Neuronal stem cell (in vitro differentiated cells): ENCODE results near the gene KRT3.

Source experiments
- DNase-seq: peaks from one replicate; pipeline ENCODE4 v3.0.0-alpha.2; 2013; ENCODE audit warnings: low spot score
- H2AFZ ChIP-seq: one replicate; pipeline ENCODE4 v1.6.1; 2013; ENCODE audit warnings: mild to moderate bottlenecking, low read length, inconsistent platforms
- H2AK5ac ChIP-seq: 2 replicates; pipeline ENCODE4 v1.6.1; 2013; ENCODE audit warnings: low read depth, mild to moderate bottlenecking, inconsistent platforms, low read length, moderate library complexity, mixed read lengths
- H2BK120ac ChIP-seq: 2 replicates; pipeline ENCODE4 v1.6.1; 2013; ENCODE audit warnings: low read depth, mild to moderate bottlenecking, inconsistent platforms, low read length, moderate library complexity, mixed read lengths
- H2BK12ac ChIP-seq: one replicate; pipeline ENCODE4 v1.6.1; 2013; ENCODE audit warnings: low read length, inconsistent platforms
- H2BK15ac ChIP-seq: 2 replicates; pipeline ENCODE4 v1.6.1; 2013; ENCODE audit warnings: mild to moderate bottlenecking, low read length, inconsistent platforms, mixed read lengths
- H2BK5ac ChIP-seq: one replicate; pipeline ENCODE4 v1.6.1; 2013; ENCODE audit warnings: inconsistent platforms, mild to moderate bottlenecking, low read length, moderate library complexity
- H3K14ac ChIP-seq: one replicate; pipeline ENCODE4 v1.6.1; 2013; ENCODE audit warnings: low read length, inconsistent platforms
- H3K18ac ChIP-seq: 2 replicates; pipeline ENCODE4 v1.6.1; 2013; ENCODE audit warnings: low read length, inconsistent platforms
- H3K23ac ChIP-seq: 2 replicates; pipeline ENCODE4 v1.6.1; 2013; ENCODE audit warnings: low read depth, mild to moderate bottlenecking, mixed read lengths, low read length, inconsistent platforms; ENCODE audit not compliant: poor library complexity
- H3K27ac ChIP-seq: replicated peaks from 3 replicates; pipeline ENCODE4 v1.5.1; 2013; ENCODE audit warnings: low read length, inconsistent platforms
- H3K27me3 ChIP-seq, 3 experiments: 2 replicates each; pipeline ENCODE4 v1.6.1; 2013; ENCODE audit warnings: low read length in 3 of 3, mild to moderate bottlenecking in 2 of 3, inconsistent platforms in 1 of 3, low read depth in 1 of 3, mixed read lengths in 1 of 3, moderate library complexity in 1 of 3; ENCODE audit not compliant: control insufficient read depth in 3 of 3, insufficient read depth in 3 of 3
- H3K36me3 ChIP-seq, 2 donors: replicated peaks in 1 of 2; 2 replicates each; pipeline ENCODE4 v1.6.1; 2013; ENCODE audit warnings: low read length in 2 of 2; ENCODE audit not compliant: control insufficient read depth in 2 of 2, insufficient read depth in 2 of 2
- H3K4ac ChIP-seq: 2 replicates; pipeline ENCODE4 v1.6.1; 2013; ENCODE audit warnings: inconsistent platforms, mild to moderate bottlenecking, low read length, moderate library complexity
- H3K4me1 ChIP-seq, 2 donors: 1 replicate in 1 of 2; 2 replicates in 1 of 2; pipeline ENCODE4 v1.6.1; 2013; ENCODE audit warnings: low read length in 2 of 2, low read depth in 1 of 2; ENCODE audit not compliant: control insufficient read depth in 2 of 2, insufficient read depth in 1 of 2
- H3K4me2 ChIP-seq: one replicate; pipeline ENCODE4 v1.6.1; 2013; ENCODE audit warnings: mild to moderate bottlenecking, low read length, inconsistent platforms; ENCODE audit not compliant: insufficient read depth, poor library complexity, severe bottlenecking
- H3K4me3 ChIP-seq, 2 donors: 2 replicates each; pipeline ENCODE4 v1.5.1; 2013; ENCODE audit warnings: low read length in 2 of 2, mild to moderate bottlenecking in 2 of 2, inconsistent platforms in 1 of 2, moderate library complexity in 1 of 2
- H3K79me1 ChIP-seq: one replicate; pipeline ENCODE4 v1.6.1; 2013; ENCODE audit warnings: low read depth, mild to moderate bottlenecking, inconsistent platforms, low read length, moderate library complexity
- H3K9ac ChIP-seq: one replicate; pipeline ENCODE4 v1.6.1; 2013; ENCODE audit warnings: mild to moderate bottlenecking, low read depth, low read length, inconsistent platforms; ENCODE audit not compliant: poor library complexity
- H3K9me3 ChIP-seq, 2 donors: replicated peaks in 1 of 2; 2 replicates each; pipeline versions ENCODE3 to v1.6.1; 2013; ENCODE audit warnings: low read length in 2 of 2, mild to moderate bottlenecking in 2 of 2, inconsistent platforms in 1 of 2, low read depth in 1 of 2, mixed read lengths in 1 of 2, moderate library complexity in 1 of 2; ENCODE audit not compliant: control insufficient read depth in 2 of 2, insufficient read depth in 1 of 2
- H4K8ac ChIP-seq: one replicate; pipeline ENCODE4 v1.6.1; 2013; ENCODE audit warnings: low read depth, mild to moderate bottlenecking, inconsistent platforms, low read length, moderate library complexity
- H4K91ac ChIP-seq: one replicate; pipeline ENCODE4 v1.6.1; 2013; ENCODE audit warnings: low read length, low read depth, mild to moderate bottlenecking, inconsistent platforms; ENCODE audit not compliant: poor library complexity
- WGBS, 2 donors: extraction: QIAGEN DNeasy Blood & Tissue Kit; methylation state at CpG; one replicate each; pipeline ENCODE4 v1.1.7; 2013; ENCODE audit warnings: missing lambda C conversion rate in 2 of 2, mixed read lengths in 1 of 2; ENCODE audit not compliant: insufficient read length in 2 of 2, insufficient replicate concordance in 1 of 2; ENCODE audit errors: extremely low coverage in 2 of 2; 5-methylcytosine and 5-hydroxymethylcytosine counted together

The KRT3 gene

DNA sequence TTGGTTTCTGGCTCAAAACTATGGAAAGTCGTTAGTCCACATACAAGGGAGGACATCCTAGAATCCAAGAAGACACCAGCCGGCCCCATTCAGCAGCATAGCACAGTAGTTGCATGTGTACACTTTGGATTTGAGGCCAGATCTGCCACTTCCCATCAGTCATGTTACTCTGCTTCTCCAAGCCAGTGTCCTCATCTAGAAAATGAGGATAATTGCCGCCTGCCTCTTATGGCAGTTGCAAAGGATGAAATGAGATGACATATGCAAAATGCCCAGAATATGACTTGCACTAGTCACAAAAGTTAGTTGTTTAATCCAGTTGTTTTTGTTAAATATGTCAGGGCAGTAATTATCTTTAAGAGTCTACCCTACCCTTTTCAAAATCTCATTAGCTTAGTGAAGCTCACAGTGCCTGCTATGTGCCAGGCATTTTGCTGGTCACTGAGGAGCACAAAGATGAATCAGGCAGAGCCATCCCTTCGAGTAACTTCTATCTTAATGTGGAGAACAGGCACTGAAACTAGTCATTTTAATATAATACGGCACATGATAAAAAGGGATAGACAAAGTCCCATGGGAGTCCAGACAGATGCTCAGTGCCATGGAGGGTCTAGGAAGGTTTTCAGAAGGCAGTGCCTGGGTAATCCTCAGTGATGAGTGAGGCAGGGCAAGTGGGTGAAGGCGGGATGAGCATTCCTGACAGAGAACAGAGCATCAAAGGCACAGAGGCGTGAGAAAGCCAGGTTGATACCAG lies 12.2 kb downstream of the KRT3 start:
- Histone ChIP-seq H2BK12ac (no peak overlapping the region), H3K27ac (no peak overlapping the region), H3K9ac (no peak overlapping the region), H4K91ac (no peak overlapping the region), H3K4ac (no peak overlapping the region), H3K4me1 (no peaks in the 10 kb centered on the region), H3K23ac (no peak overlapping the region), H3K27me3 (no peaks in the 10 kb centered on the region), H2AFZ (no peak overlapping the region), H2AK5ac (no peak overlapping the region), H2BK15ac (no peak overlapping the region), H3K36me3 (no peaks in the 10 kb centered on the region), H2BK5ac (no peak overlapping the region), H3K79me1 (no peaks in the 10 kb centered on the region), H3K4me3 (no peak overlapping the region), H2BK120ac (no peak overlapping the region), H4K8ac (no peak overlapping the region), H3K18ac (no peak overlapping the region), H3K4me2 (no peak overlapping the region), H3K9me3 (no peaks in the 10 kb centered on the region), H3K14ac (no peak overlapping the region)
- DNase-seq, result no peak
- whole genome bisulfite sequencing, 2 donors, result no CpG with 5 or more reads among the region's 7 CpGs

DNA sequence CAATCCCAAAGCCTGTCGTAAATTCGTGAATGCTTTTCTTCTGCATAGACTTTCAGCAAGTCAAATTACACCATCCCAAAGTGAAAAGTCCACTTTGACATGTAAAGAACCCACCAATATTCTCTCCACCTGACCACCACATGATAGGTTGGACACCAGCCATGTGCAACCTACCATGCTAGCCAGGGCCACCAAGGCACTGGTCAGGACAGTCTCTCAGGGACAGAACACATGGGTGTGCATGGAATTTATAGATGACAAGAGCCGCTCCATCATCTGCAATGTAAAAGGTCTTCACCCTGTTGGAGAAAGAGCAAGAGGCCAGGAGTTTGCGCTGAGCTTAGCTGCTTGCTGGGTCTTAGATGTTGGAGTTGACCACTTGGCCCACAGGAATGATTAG lies 13.4 kb downstream of the KRT3 start:
- no peak overlapping the region for H2BK12ac ChIP-seq
- H3K27ac ChIP-seq, result no peak overlapping the region
- H3K18ac ChIP-seq, result no peak overlapping the region
- H2BK5ac ChIP-seq, result no peak overlapping the region
- no peak overlapping the region for H3K4me3 ChIP-seq
- no peaks in the 10 kb centered on the region for H3K36me3 ChIP-seq
- no peak overlapping the region for H4K8ac ChIP-seq
- DNase-seq, result no peak
- no peak overlapping the region for H3K4ac ChIP-seq
- no peak overlapping the region for H2BK120ac ChIP-seq
- no peaks in the 10 kb centered on the region for H3K9me3 ChIP-seq
- no peak overlapping the region for H3K9ac ChIP-seq
- H3K4me1 ChIP-seq, result no peaks in the 10 kb centered on the region
- no peaks in the 10 kb centered on the region for H3K27me3 ChIP-seq
- H3K79me1 ChIP-seq, result no peaks in the 10 kb centered on the region
- no CpG with 5 or more reads among the region's 4 CpGs for WGBS, 2 donors
- no peak overlapping the region for H4K91ac ChIP-seq
- no peak overlapping the region for H2BK15ac ChIP-seq
- no peak overlapping the region for H2AFZ ChIP-seq
- no peak overlapping the region for H2AK5ac ChIP-seq
- H3K14ac ChIP-seq, result no peak overlapping the region
- no peak overlapping the region for H3K4me2 ChIP-seq
- H3K23ac ChIP-seq, result no peak overlapping the region

DNA sequence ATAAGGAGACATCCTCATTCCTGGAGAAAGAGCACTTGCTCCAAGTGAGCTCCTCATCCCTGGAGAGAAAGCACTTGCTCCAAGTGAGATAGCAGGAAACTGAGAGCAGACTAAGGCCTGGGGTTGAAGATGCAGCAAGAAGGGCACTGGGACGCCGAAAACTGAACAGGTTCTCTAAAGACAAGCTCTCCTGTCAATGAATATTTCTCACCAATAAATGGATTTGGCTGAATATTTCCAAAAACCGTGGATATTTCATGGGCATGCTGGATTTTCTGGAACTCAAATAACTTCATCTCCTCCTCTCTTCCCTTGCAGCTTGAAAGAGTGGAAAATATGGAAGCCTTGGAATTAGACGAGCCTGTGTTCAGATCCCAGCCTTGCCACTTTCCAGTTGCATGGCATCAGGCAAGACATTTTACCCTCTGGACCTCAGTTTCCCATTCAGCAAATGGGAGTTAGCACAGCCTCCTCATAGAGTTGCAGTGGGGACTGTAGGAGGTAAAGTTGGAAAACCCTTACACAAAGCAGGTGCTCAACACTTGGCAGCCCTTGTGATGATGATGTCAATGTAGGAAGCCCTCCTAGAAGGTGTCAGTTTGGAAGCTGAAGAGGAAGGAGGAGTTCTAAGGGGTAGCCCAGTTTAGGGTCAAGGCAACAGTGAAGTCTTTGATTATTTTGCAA lies 14.4 kb downstream of the KRT3 start:
- Histone ChIP-seq H3K23ac (no peak overlapping the region), H3K9me3 (no peaks in the 10 kb centered on the region), H2BK15ac (no peak overlapping the region), H3K4me1 (no peaks in the 10 kb centered on the region), H3K4ac (no peak overlapping the region), H3K36me3 (no peaks in the 10 kb centered on the region), H3K9ac (no peak overlapping the region), H3K18ac (no peak overlapping the region), H3K27me3 (no peaks in the 10 kb centered on the region), H3K4me2 (no peak overlapping the region), H3K4me3 (no peak overlapping the region), H2BK12ac (no peak overlapping the region), H4K8ac (no peak overlapping the region), H4K91ac (no peak overlapping the region), H2AFZ (no peak overlapping the region), H3K27ac (no peak overlapping the region), H2BK5ac (no peak overlapping the region), H3K79me1 (no peaks in the 10 kb centered on the region), H2AK5ac (no peak overlapping the region), H2BK120ac (no peak overlapping the region), H3K14ac (no peak overlapping the region)
- no peak for DNase-seq
- WGBS, 2 donors, result no CpG with 5 or more reads among the region's 4 CpGs

DNA sequence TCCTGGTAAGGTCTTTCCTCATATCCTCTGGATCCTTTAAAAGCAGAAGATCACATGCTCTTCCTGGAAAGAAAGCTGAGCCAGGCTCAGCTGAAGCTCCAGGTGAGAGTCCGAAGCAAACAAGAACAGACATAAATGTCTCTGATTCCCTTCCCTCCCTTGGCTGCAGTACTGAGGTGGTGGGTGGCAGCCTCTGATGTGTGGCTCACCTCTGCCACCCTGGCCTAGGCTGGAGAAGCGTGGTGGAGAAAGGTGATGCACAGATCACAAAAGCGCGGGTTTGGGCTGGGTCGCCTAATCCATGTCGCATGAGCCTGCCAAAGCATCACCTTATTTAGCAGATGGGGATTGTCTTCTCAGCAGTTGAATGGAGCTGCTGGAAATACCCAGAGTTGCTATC lies 16.0 kb downstream of the KRT3 start:
- Histone ChIP-seq H3K79me1 (no peaks in the 10 kb centered on the region), H3K4me2 (no peak overlapping the region), H3K23ac (no peak overlapping the region), H3K14ac (no peak overlapping the region), H3K9ac (no peak overlapping the region), H2AFZ (no peak overlapping the region), H3K27me3 (no peaks in the 10 kb centered on the region), H2BK5ac (no peak overlapping the region), H4K8ac (no peak overlapping the region), H2BK12ac (no peak overlapping the region), H3K4me3 (no peak overlapping the region), H3K27ac (no peak overlapping the region), H4K91ac (no peak overlapping the region), H2BK120ac (no peak overlapping the region), H3K9me3 (no peaks in the 10 kb centered on the region), H3K18ac (no peak overlapping the region), H3K4me1 (no peaks in the 10 kb centered on the region), H3K36me3 (no peaks in the 10 kb centered on the region), H3K4ac (no peak overlapping the region), H2BK15ac (no peak overlapping the region), H2AK5ac (no peak overlapping the region)
- WGBS, 2 donors, result no CpG with 5 or more reads among the region's 6 CpGs
- DNase-seq, result no peak
